Bronchial epithelial cell (primary cell): ENCODE results near the gene CLIC2. TPM values are rescaled to one million over a fixed set of nuclear protein-coding genes. Genes with fewer than 3 reads are reported as not detected.

Experiments used
- DNase-seq: peaks from one replicate; pipeline ENCODE4 v3.0.0-alpha.2; 2010; ENCODE audit warnings: low read depth
- FAIRE-seq: peaks from 2 replicates; lab custom pipeline; 2011; peaks lifted over from hg19 to GRCh38; lab: Jason Lieb, UNC
- H3K27me3 ChIP-seq: 2 replicates; pipeline ENCODE4 v1.5.1; 2011; ENCODE audit warnings: low read length; ENCODE audit not compliant: control insufficient read depth, insufficient read depth
- H3K36me3 ChIP-seq: 2 replicates; pipeline ENCODE4 v1.5.1; 2011; ENCODE audit warnings: low read length; ENCODE audit not compliant: control insufficient read depth, insufficient read depth
- H3K4me3 ChIP-seq: 2 replicates; pipeline ENCODE4 v1.5.1; 2011; ENCODE audit warnings: mild to moderate bottlenecking, low read depth, low read length, control low read depth
- CTCF ChIP-seq: IDR thresholded peaks from 2 replicates; pipeline ENCODE4 v1.5.1; 2011; ENCODE audit warnings: mild to moderate bottlenecking, moderate library complexity, low read length, control low read depth, inconsistent platforms; ENCODE audit not compliant: insufficient read depth, severe bottlenecking
- total RNA-seq: library from RNA; depleted of rRNA; stranded (reverse); fragments of >200 nt; gene quantifications from 2 replicates; pipeline ENCODE4 v1.2.1, GENCODE V29; 2014

The CLIC2 gene
- total RNA-seq, 1 donor from 2014 or later = under 0.01 TPM

DNA sequence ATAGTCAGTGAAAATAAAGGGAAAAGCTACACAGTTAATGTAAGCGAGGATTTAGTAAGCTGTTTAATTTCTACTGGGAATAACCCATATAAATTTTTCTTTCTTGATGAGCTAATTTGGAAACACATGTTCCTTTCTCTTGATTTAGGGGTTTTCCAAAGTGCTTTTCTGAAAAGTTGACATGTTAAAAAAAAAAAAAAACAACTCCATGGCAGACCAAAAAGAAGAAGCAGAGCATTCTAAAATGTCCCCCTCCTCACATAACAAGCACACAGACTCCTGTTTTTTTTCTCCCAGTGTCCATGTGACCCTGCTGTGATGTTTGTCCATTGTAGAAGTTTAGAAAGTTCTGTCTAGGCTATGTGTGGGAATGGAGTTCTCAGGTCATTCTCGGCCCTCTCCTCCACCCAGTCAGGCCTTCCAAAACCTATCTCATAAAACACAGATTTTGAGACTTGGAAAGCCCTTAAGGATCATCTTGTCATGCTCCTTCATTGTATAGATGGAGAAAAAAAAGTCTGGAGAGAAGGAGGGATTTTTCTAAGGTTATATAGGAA, 792 bp downstream of the CLIC2 start:
- TF ChIP-seq CTCF = no peak
- DNase-seq (no peak), FAIRE-seq (no peak)
- no peaks in the 10 kb centered on the region for H3K36me3 ChIP-seq
- H3K27me3 ChIP-seq = no peaks in the 10 kb centered on the region
- no peak overlapping the region for H3K4me3 ChIP-seq

DNA sequence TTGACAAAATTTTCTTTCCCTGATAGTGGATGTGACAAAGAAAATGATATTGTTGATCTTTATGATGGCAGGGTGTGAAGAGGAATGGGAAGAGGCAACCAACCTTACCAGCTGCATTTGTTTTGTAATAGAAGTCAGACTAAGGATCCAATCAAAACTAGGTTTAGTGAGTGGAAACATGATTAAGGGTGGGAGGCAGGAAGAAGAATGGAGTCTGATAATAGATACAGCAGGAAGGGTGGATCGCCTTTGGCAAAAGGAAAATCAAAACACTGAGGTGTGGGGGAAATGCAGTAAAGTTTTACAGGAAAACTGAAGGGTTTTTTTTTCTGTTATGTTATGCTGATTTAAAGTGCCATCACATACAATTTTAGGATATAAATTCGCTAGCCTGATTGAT, 3.4 kb downstream of the CLIC2 start:
- Histone ChIP-seq H3K36me3 (no peaks in the 10 kb centered on the region), H3K27me3 (no peaks in the 10 kb centered on the region), H3K4me3 (no peak overlapping the region)
- FAIRE-seq (no peak), DNase-seq (no peak)
- TF ChIP-seq CTCF = no peak

- DNase-seq (no peak), FAIRE-seq (no peak)
- Histone ChIP-seq H3K27me3 (no peaks in the 10 kb centered on the region), H3K36me3 (no peaks in the 10 kb centered on the region), H3K4me3 (no peak overlapping the region)
- TF ChIP-seq CTCF = no peak
Measured at GRCh38 chrX:155329293-155329692, 5.1 kb downstream of the CLIC2 start.

GRCh38 chrX:155326610-155327009, 7.8 kb downstream of the CLIC2 start:
- no peak overlapping the region for H3K4me3 ChIP-seq
- no peaks in the 10 kb centered on the region for H3K36me3 ChIP-seq
- H3K27me3 ChIP-seq = no peaks in the 10 kb centered on the region
- no peak for DNase-seq
- no peak for TF ChIP-seq CTCF
- FAIRE-seq = no peak

GRCh38 chrX:155314260-155314659, 20.2 kb downstream of the CLIC2 start:
- Histone ChIP-seq H3K4me3 (no peak overlapping the region), H3K27me3 (no peaks in the 10 kb centered on the region), H3K36me3 (no peaks in the 10 kb centered on the region)
- no peak for TF ChIP-seq CTCF
- no peak for FAIRE-seq
- no peak for DNase-seq

DNA sequence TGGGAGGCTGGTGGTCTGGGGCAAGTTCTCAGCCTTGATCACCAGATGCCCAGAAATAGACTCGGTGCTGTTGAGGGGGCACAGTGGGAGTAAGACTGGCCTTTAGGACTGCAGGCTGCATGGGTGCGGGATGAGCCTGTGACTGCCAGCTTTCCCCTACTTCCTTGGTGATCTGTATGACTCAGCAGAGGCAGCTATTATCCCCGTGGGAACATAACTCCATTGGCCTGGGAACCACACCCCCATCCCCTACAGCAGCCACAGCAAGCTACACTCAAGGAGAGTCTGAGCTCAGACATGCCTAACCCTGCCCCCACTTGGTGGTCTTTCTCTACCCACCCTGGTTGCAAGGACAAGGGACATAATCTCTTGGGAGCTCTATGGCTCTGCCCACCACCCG, 20.6 kb downstream of the CLIC2 start:
- FAIRE-seq = no peak
- Histone ChIP-seq H3K36me3 (no peaks in the 10 kb centered on the region), H3K4me3 (no peak overlapping the region), H3K27me3 (no peaks in the 10 kb centered on the region)
- DNase-seq = peak; percentile 34
- TF ChIP-seq CTCF = no peak
